HepG2 (cell line): ENCODE results near the gene MAP3K20. TPM values are rescaled to one million over a fixed set of nuclear protein-coding genes. Genes with fewer than 3 reads are reported as not detected.

Source experiments
- ATAC-seq: fragments of 200-7000 bp; cut with Tn5 transposase; 3 replicates; pipeline ENCODE4 v1.9.1; 2020; ENCODE audit warnings: mild to moderate bottlenecking, moderate library complexity
- BruUV-seq: library from RNA; stranded (reverse); fragments of 400-500 nt; replicated peaks from 2 replicates; lab custom pipeline; 2021; lab: Mats Ljungman, UMichigan
- CTCF ChIA-PET: fragments of 300-600 bp; formaldehyde crosslinking; extraction: SDS; loops from one replicate; lab custom pipeline; 2021; ENCODE audit warnings: low total read pairs, inconsistent platforms, low intra/inter-chr PET ratio; lab: Yijun Ruan, JAX
- POLR2A ChIA-PET: fragments of 350-600 bp; sonication (Branson Sonifier 250); formaldehyde crosslinking; loops from one replicate; lab custom pipeline; 2020; ENCODE audit warnings: antibody characterized with exemption, inconsistent platforms; lab: Yijun Ruan, JAX
- DNase-seq: peaks from one replicate; pipeline ENCODE4 v3.0.0-alpha.2; 2015; ENCODE audit warnings: low spot score
- FAIRE-seq: peaks from 3 replicates; lab custom pipeline; 2011; peaks lifted over from hg19 to GRCh38; lab: Jason Lieb, UNC
- H2AFZ ChIP-seq: one replicate; pipeline ENCODE4 v1.6.1; 2011; ENCODE audit warnings: low read length, inconsistent platforms
- H3K27ac ChIP-seq: fragments of 300-600 bp; 3 replicates; pipeline ENCODE4 v1.8.0; 2011; ENCODE audit warnings: mixed run types, mild to moderate bottlenecking, mixed read lengths, low read length, inconsistent platforms; ENCODE audit not compliant: insufficient read depth; ENCODE audit errors: extremely low read length
- H3K27me3 ChIP-seq, 2 experiments: fragments of 200-600 bp in 1 of 2; 2 replicates in 1 of 2; 3 replicates in 1 of 2; pipeline versions ENCODE4 v1.6.0 to v1.8.0; 2011; ENCODE audit warnings: low read length in 2 of 2, mild to moderate bottlenecking in 2 of 2, moderate library complexity in 2 of 2, inconsistent platforms in 1 of 2; ENCODE audit not compliant: insufficient read depth in 2 of 2, control insufficient read depth in 1 of 2
- H3K36me3 ChIP-seq, 2 experiments: fragments of 200-600 bp in 1 of 2; replicated peaks in 1 of 2; 2 replicates in 1 of 2; 3 replicates in 1 of 2; pipeline versions ENCODE4 v1.5.1 to v1.8.0; 2011; ENCODE audit warnings: low read length in 2 of 2, inconsistent platforms in 1 of 2; ENCODE audit not compliant: insufficient read depth in 2 of 2, control insufficient read depth in 1 of 2
- H3K4me1 ChIP-seq: 2 replicates; pipeline ENCODE4 v1.5.1; 2012; ENCODE audit warnings: low read length, inconsistent platforms; ENCODE audit not compliant: insufficient read depth
- H3K4me2 ChIP-seq: 2 replicates; pipeline ENCODE4 v1.6.0; 2011; ENCODE audit warnings: low read depth, low read length, inconsistent platforms
- H3K4me3 ChIP-seq, 3 experiments: fragments of 200-600 bp in 1 of 3; sonication (generic), shearing (Covaris generic) in 1 of 3; replicated peaks in 1 of 3; 2 replicates each; pipeline ENCODE4 v1.5.1; 2011 to 2016; ENCODE audit warnings: low read length in 3 of 3, inconsistent platforms in 2 of 3, low read depth in 2 of 3, mild to moderate bottlenecking in 2 of 3, control low read depth in 1 of 3, mixed read lengths in 1 of 3; ENCODE audit not compliant: insufficient read depth in 1 of 3
- H3K79me2 ChIP-seq: one replicate; pipeline ENCODE4 v1.6.1; 2011; ENCODE audit warnings: low read length, inconsistent platforms; ENCODE audit not compliant: insufficient read depth
- H3K9ac ChIP-seq: 2 replicates; pipeline ENCODE4 v1.6.0; 2011; ENCODE audit warnings: mild to moderate bottlenecking, low read depth, low read length, inconsistent platforms; ENCODE audit not compliant: insufficient read depth
- H3K9me3 ChIP-seq: 2 replicates; pipeline ENCODE4 v1.5.1; 2012; ENCODE audit warnings: mild to moderate bottlenecking, low read length
- H4K20me1 ChIP-seq: 2 replicates; pipeline ENCODE4 v1.6.0; 2011; ENCODE audit warnings: inconsistent platforms, mild to moderate bottlenecking, low read length, moderate library complexity; ENCODE audit not compliant: insufficient read depth
- CREB1 ChIP-seq, 2 experiments: fragments of 450-650 bp in 1 of 2; IDR thresholded peaks; 2 replicates each; pipeline ENCODE4 v1.6.1; 2016 to 2017; ENCODE audit warnings: control low read depth in 1 of 2, mild to moderate bottlenecking in 1 of 2, missing compliant biosample characterization in 1 of 2, missing genetic modification characterization in 1 of 2
- HES4 ChIP-seq: sonication (generic); formaldehyde crosslinking; IDR thresholded peaks from 2 replicates; pipeline ENCODE4 v1.9.0; 2021; ENCODE audit warnings: mild to moderate bottlenecking, missing genetic modification reagents, borderline replicate concordance
- HOXA5 ChIP-seq: sonication (generic); formaldehyde crosslinking; IDR thresholded peaks from 2 replicates; pipeline ENCODE4 v1.4.0; 2020; ENCODE audit warnings: missing genetic modification reagents
- TBP ChIP-seq: sonication (generic); formaldehyde crosslinking; IDR thresholded peaks from 2 replicates; pipeline ENCODE4 v1.5.0; 2020; ENCODE audit warnings: missing genetic modification reagents
- U2AF2 ChIP-seq: fragments of 200-400 bp; formaldehyde crosslinking; IDR thresholded peaks from 2 replicates; pipeline ENCODE4 v1.6.1; 2017; ENCODE audit warnings: low read depth, mild to moderate bottlenecking, low read length
- ZFYVE20 ChIP-seq: sonication (generic); formaldehyde crosslinking; IDR thresholded peaks from 2 replicates; pipeline ENCODE4 v1.8.0; 2023; ENCODE audit warnings: low read depth, mild to moderate bottlenecking, moderate library complexity, missing genetic modification reagents, borderline replicate concordance
- ZNF274 ChIP-seq: sonication (generic); formaldehyde crosslinking; IDR thresholded peaks from 2 replicates; pipeline ENCODE4 v1.5.1; 2020; ENCODE audit warnings: mild to moderate bottlenecking, missing genetic modification reagents
- ZNF513 ChIP-seq: sonication (generic); formaldehyde crosslinking; conservative IDR thresholded peaks from 2 replicates; pipeline ENCODE4 v1.5.0; 2020; ENCODE audit warnings: missing genetic modification reagents
- ZNF564 ChIP-seq: sonication (generic); formaldehyde crosslinking; IDR thresholded peaks from 2 replicates; pipeline ENCODE4 v1.8.1; 2023; ENCODE audit warnings: mild to moderate bottlenecking, missing genetic modification reagents
- ZSCAN9 ChIP-seq: IDR thresholded peaks from 2 replicates; pipeline ENCODE4 v1.6.1; 2016; ENCODE audit warnings: borderline replicate concordance
- WGBS: methylation state at CpG from one replicate; pipeline ENCODE4 v1.1.6; 2017; ENCODE audit warnings: low lambda C conversion rate; 5-methylcytosine and 5-hydroxymethylcytosine counted together
- in situ Hi-C: cut with HindIII; loops from 2 replicates; pipeline ENCODE4 v1.10.0; 2017; ENCODE audit warnings: low pct_unique_long_range_greater_than_20kb; ENCODE audit not compliant: extremely low pct_ligation_motif_present
- intact Hi-C: fragments of 100-400 bp; cut with micrococcal nuclease; formaldehyde crosslinking; loops from one replicate; pipeline ENCODE4 v1.10.0; 2022; ENCODE audit not compliant: unreplicated experiment
- polyA plus RNA-seq, 8 experiments: library from polyadenylated mRNA; depleted of rRNA in 3 of 8; stranded (reverse) in 7 of 8; unstranded in 1 of 8; fragments of >200 nt; fragmentation: Illumina TruSeq in 4 of 8; extraction: Trizol in 4 of 8; gene quantifications; 2 replicates each; pipeline versions ENCODE4 v1.2.1 to v1.2.3, GENCODE V29; 2011 to 2016; ENCODE audit warnings: low read depth in 4 of 8, missing spikeins in 1 of 8, mixed read lengths in 1 of 8; ENCODE audit not compliant: insufficient read depth in 1 of 8
- total RNA-seq, 5 experiments: library from RNA; depleted of rRNA; stranded (reverse); fragments of >200 nt; fragmentation: Illumina TruSeq; extraction: Trizol; gene quantifications; 2 replicates each; pipeline ENCODE4 v1.2.3, GENCODE V29; 2016; ENCODE audit warnings: low read depth in 1 of 5

The MAP3K20 gene
- total and polyA plus RNA-seq, 2 of the 13 experiments (the other 11 are each of a cell fraction or from before 2014, with no cell fraction given) = 5.2 to 13.5 TPM

- FAIRE-seq = no peak
- H3K4me1 ChIP-seq = peaks cover 18% of the 10 kb centered on the region
- no peak overlapping the region for H3K27ac ChIP-seq
- TF ChIP-seq ZNF564 (0 out of 2 replicates have a peak, but pooled peaks have one; percentile 46), HES4 (CRISPR knock-in tag) (no peak)
- POLR2A ChIA-PET = no interaction called here
- intact Hi-C loops = loop anchor here (5.0 to 10.0 kb wide), 2 partner anchors 132 to 275 kb away; partner anchors contain the start of gene CDCA7
- WGBS = 97% methylated on average over 6 of the region's 6 CpGs
- ATAC-seq = no peak
- H2AFZ ChIP-seq = no peak overlapping the region
- H3K4me3 ChIP-seq = no peak overlapping the region
- peaks cover 0 to 3% of the 10 kb centered on the region in 2 experiments; a peak in 2 of 5 replicates for H3K27me3 ChIP-seq
- no peaks in the 10 kb centered on the region for H4K20me1 ChIP-seq
- H3K4me2 ChIP-seq = no peak overlapping the region
- in situ Hi-C loops = no loop called here
- H3K9me3 ChIP-seq = no peaks in the 10 kb centered on the region
- H3K9ac ChIP-seq = no peak overlapping the region
- peaks cover 7% of the 10 kb centered on the region for H3K79me2 ChIP-seq
- no peaks in the 10 kb centered on the region for H3K36me3 ChIP-seq
- DNase-seq = no peak
- CTCF ChIA-PET = no interaction called here
- no TSS peak for BruUV-seq
Measured at GRCh38 chr2:173079973-173080860, 4.6 kb downstream of the MAP3K20 start.

DNA sequence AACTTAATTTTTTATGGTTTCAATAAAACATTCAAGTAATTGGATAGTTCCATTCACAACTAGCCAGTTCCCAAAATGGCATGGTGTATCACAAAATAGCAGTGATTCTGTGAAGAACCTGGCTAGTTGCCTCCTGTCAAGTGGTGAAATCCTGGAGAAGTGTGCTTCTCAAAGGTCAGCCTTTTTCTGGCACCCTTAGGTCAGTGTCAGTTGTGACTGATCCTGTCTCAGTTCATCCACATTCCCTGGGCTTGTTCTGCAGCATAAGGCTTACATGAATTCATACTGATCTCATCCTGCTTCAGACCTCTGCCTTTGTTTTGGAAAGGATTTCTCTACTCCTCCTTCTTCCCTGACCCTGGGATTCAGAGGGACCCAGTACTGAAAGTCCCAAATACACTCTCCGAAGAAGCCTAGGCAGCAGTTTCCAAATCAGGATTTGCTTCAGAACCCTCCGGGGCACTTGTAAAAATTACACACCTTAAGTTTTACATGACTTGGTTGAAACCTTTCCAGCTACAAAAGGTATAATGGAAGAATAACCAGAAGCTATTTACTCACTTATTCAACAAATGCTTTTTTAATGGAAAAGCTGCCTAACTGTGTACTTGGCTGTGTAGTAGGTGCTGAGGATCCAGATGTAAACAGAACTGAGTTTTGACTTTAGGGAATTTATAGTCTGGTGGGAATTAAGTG lies 11.0 kb downstream of the MAP3K20 start:
- POLR2A ChIA-PET = no interaction called here
- TF ChIP-seq TBP (no peak), ZFYVE20 (CRISPR knock-in tag) (no peak), ZNF274 (CRISPR knock-in tag) (no peak), HOXA5 (CRISPR knock-in tag) (no peak), ZNF513 (no peak), CREB1 (IDR thresholded peaks at IDR 0.05) (no peak), CREB1 (CRISPR knock-in tag; IDR thresholded peaks at IDR 0.05) (no peak), ZSCAN9 (no peak), U2AF2 (no peak)

More for the DNA sequence above, 11.0 kb downstream of the MAP3K20 start:
- FAIRE-seq (no peak), ATAC-seq (no peak), DNase-seq (no peak)
- in situ Hi-C loops (no loop called here), intact Hi-C loops (no loop called here)
- Histone ChIP-seq H3K27ac (no peak overlapping the region), H3K4me1 (peaks cover 13% of the 10 kb centered on the region), H4K20me1 (no peaks in the 10 kb centered on the region), H3K4me3 (no peak overlapping the region), H3K27me3 (no peaks in the 10 kb centered on the region), H3K79me2 (peaks cover 3% of the 10 kb centered on the region), H3K36me3 (peaks cover 0 to 8% of the 10 kb centered on the region in 2 experiments; a peak in 3 of 5 replicates), H2AFZ (no peak overlapping the region), H3K9me3 (no peaks in the 10 kb centered on the region), H3K9ac (no peak overlapping the region), H3K4me2 (no peak overlapping the region)
- BruUV-seq = no TSS peak
- CTCF ChIA-PET = no interaction called here
- 100% methylated on average over 2 of the region's 2 CpGs for WGBS
